GM12878 (cell line): ENCODE data around the gene ZNF652. TPM values are rescaled to one million over a fixed set of nuclear protein-coding genes. Genes with fewer than 3 reads are reported as not detected.

Experiments
- ATAC-seq: fragments of 200-7000 bp; cut with Tn5 transposase; 3 replicates; pipeline ENCODE4 v1.9.1; 2020; ENCODE audit warnings: mild to moderate bottlenecking, moderate library complexity
- BruUV-seq: library from RNA; stranded (reverse); fragments of 400-500 nt; replicated peaks from 2 replicates; lab custom pipeline; 2021; lab: Mats Ljungman, UMichigan
- CTCF ChIA-PET: fragments of 300-600 bp; sonication (Branson Sonifier 250); formaldehyde crosslinking; extraction: SDS; loops from one replicate; lab custom pipeline; 2021; ENCODE audit warnings: inconsistent platforms; lab: Yijun Ruan, JAX
- POLR2A ChIA-PET: fragments of 350-600 bp; formaldehyde crosslinking; extraction: SDS; loops from one replicate; lab custom pipeline; 2021; ENCODE audit warnings: inconsistent platforms; lab: Charles Lee
- RAD21 ChIA-PET: fragments of 300-600 bp; sonication (Branson Sonifier 250); formaldehyde crosslinking; loops from one replicate; lab custom pipeline; 2023; ENCODE audit warnings: antibody characterized with exemption; ENCODE audit not compliant: unreplicated experiment; lab: Charles Lee
- SMC1A ChIA-PET: fragments of 300-600 bp; sonication (Branson Sonifier 250); formaldehyde crosslinking; loops from one replicate; lab custom pipeline; 2023; ENCODE audit not compliant: unreplicated experiment, uncharacterized antibody; lab: Charles Lee
- DNase-seq: peaks from one replicate; pipeline ENCODE4 v3.0.0-alpha.2; 2011; ENCODE audit warnings: low read depth, low spot score
- FAIRE-seq: peaks from 3 replicates; lab custom pipeline; 2011; peaks lifted over from hg19 to GRCh38; lab: Jason Lieb, UNC
- H2AFZ ChIP-seq: 2 replicates; pipeline ENCODE4 v1.6.0; 2011; ENCODE audit warnings: low read depth, low read length, control low read depth; ENCODE audit not compliant: control insufficient read depth
- H3K27ac ChIP-seq: 2 replicates; pipeline ENCODE4 v1.5.1; 2011; ENCODE audit warnings: control low read depth; ENCODE audit not compliant: control insufficient read depth, insufficient read depth
- H3K27me3 ChIP-seq, 2 experiments: replicated peaks in 1 of 2; 2 replicates each; pipeline versions ENCODE4 v1.6.0 to v1.6.1; 2011; ENCODE audit warnings: low read length in 1 of 2; ENCODE audit not compliant: control insufficient read depth in 2 of 2, insufficient read depth in 2 of 2
- H3K36me3 ChIP-seq, 2 experiments: 2 replicates each; pipeline ENCODE4 v1.5.1; 2011; ENCODE audit warnings: low read length in 1 of 2; ENCODE audit not compliant: control insufficient read depth in 2 of 2, insufficient read depth in 2 of 2
- H3K4me1 ChIP-seq: 2 replicates; pipeline ENCODE4 v1.6.1; 2011; ENCODE audit warnings: mild to moderate bottlenecking, low read length, moderate library complexity, mixed read lengths; ENCODE audit not compliant: control insufficient read depth, insufficient read depth
- H3K4me2 ChIP-seq: 2 replicates; pipeline ENCODE4 v1.6.0; 2011; ENCODE audit warnings: control low read depth; ENCODE audit not compliant: control insufficient read depth, insufficient read depth
- H3K4me3 ChIP-seq: fragments of 200-600 bp; sonication (generic); 2 replicates; pipeline ENCODE4 v1.5.1; 2016
- H3K79me2 ChIP-seq: 2 replicates; pipeline ENCODE4 v1.6.0; 2011; ENCODE audit warnings: low read length; ENCODE audit not compliant: control insufficient read depth, insufficient read depth
- H3K9ac ChIP-seq: 2 replicates; pipeline ENCODE4 v1.8.0; 2011; ENCODE audit warnings: low read length, control low read depth, mixed read lengths; ENCODE audit not compliant: control insufficient read depth, insufficient read depth
- H3K9me3 ChIP-seq: replicated peaks from 3 replicates; pipeline ENCODE4 v1.5.1; 2011; ENCODE audit warnings: mild to moderate bottlenecking, low read length; ENCODE audit not compliant: control insufficient read depth, insufficient read depth
- H4K20me1 ChIP-seq: 2 replicates; pipeline ENCODE4 v1.6.0; 2011; ENCODE audit not compliant: control insufficient read depth, insufficient read depth
- BHLHE40 ChIP-seq, 2 experiments: fragments of 450-650 bp in 1 of 2; IDR thresholded peaks; 2 replicates each; pipeline ENCODE4 v1.6.1; 2011 to 2017; ENCODE audit warnings: low read depth in 2 of 2, borderline replicate concordance in 1 of 2, improper control_type of control experiment in 1 of 2, low read length in 1 of 2, mild to moderate bottlenecking in 1 of 2
- EGR1 ChIP-seq, 2 experiments: IDR thresholded peaks; 1 replicate in 1 of 2; 2 replicates in 1 of 2; pipeline ENCODE4 v1.6.1; 2011 to 2012; ENCODE audit warnings: low read depth in 2 of 2, low read length in 2 of 2, borderline replicate concordance in 1 of 2, mild to moderate bottlenecking in 1 of 2, moderate library complexity in 1 of 2
- GATAD2B ChIP-seq: fragments of 450-650 bp; conservative IDR thresholded peaks from 2 replicates; pipeline ENCODE4 v1.6.1; 2017; ENCODE audit warnings: low read depth, mild to moderate bottlenecking, moderate library complexity
- IKZF1 ChIP-seq: fragments of 450-650 bp; conservative IDR thresholded peaks from 2 replicates; pipeline ENCODE4 v1.6.1; 2017; ENCODE audit warnings: antibody characterized with exemption, mild to moderate bottlenecking
- NBN ChIP-seq: fragments of 450-650 bp; IDR thresholded peaks from 2 replicates; pipeline ENCODE4 v1.6.1; 2016
- PML ChIP-seq: IDR thresholded peaks from 2 replicates; pipeline ENCODE4 v1.6.1; 2012; ENCODE audit warnings: low read length, inconsistent platforms
- POLR2A ChIP-seq: IDR thresholded peaks from 2 replicates; pipeline ENCODE4 v1.6.1; 2011; ENCODE audit warnings: low read depth, mild to moderate bottlenecking, low read length
- SMAD5 ChIP-seq: IDR thresholded peaks from 2 replicates; pipeline ENCODE4 v1.6.1; 2016; ENCODE audit warnings: antibody characterized with exemption, low read depth
- SREBF1 ChIP-seq: IDR thresholded peaks from 2 replicates; pipeline ENCODE4 v1.6.1; 2012; ENCODE audit warnings: mild to moderate bottlenecking, low read length
- TCF3 ChIP-seq: IDR thresholded peaks from 2 replicates; pipeline ENCODE4 v1.6.1; 2012; ENCODE audit warnings: low read depth, mild to moderate bottlenecking, low read length, borderline replicate concordance; ENCODE audit not compliant: insufficient read depth
- TCF7 ChIP-seq: IDR thresholded peaks from 2 replicates; pipeline ENCODE4 v1.6.1; 2014; ENCODE audit warnings: antibody characterized with exemption, borderline replicate concordance
- ZBED1 ChIP-seq: IDR thresholded peaks from 2 replicates; pipeline ENCODE4 v1.6.1; 2016; ENCODE audit warnings: borderline replicate concordance
- ZNF217 ChIP-seq: fragments of 450-650 bp; IDR thresholded peaks from 2 replicates; pipeline ENCODE4 v1.6.1; 2017; ENCODE audit warnings: antibody characterized with exemption, mild to moderate bottlenecking
- ZNF622 ChIP-seq: fragments of 450-650 bp; IDR thresholded peaks from 2 replicates; pipeline ENCODE4 v1.6.1; 2017; ENCODE audit warnings: mild to moderate bottlenecking, inconsistent platforms
- WGBS: methylation state at CpG from one replicate; pipeline ENCODE4 v1.1.6; 2016; ENCODE audit warnings: low lambda C conversion rate; ENCODE audit not compliant: insufficient replicate concordance, insufficient coverage; ENCODE audit errors: missing lambda C conversion rate; 5-methylcytosine and 5-hydroxymethylcytosine counted together
- in situ Hi-C: fragments of 300-500 bp; cut with MboI; formaldehyde crosslinking; loops from 9 replicates; pipeline ENCODE4 v1.14.3; 2018; ENCODE audit warnings: mixed read lengths
- intact Hi-C: fragments of 100-400 bp; cut with micrococcal nuclease; formaldehyde crosslinking; loops from one replicate; pipeline ENCODE4 v1.14.2; 2022; ENCODE audit not compliant: unreplicated experiment
- polyA plus RNA-seq, 11 experiments: library from polyadenylated mRNA; depleted of rRNA in 4 of 11; unstranded in 6 of 11; stranded (reverse) in 5 of 11; fragments of >200 nt; fragmentation: Nextera tagmentation in 4 of 11; fragmentation: Illumina TruSeq in 1 of 11; extraction: Ambion mirVana in 4 of 11; extraction: Trizol in 1 of 11; gene quantifications; 1 replicate in 1 of 11; 2 replicates in 10 of 11; pipeline versions ENCODE4 v1.2.1 to v1.2.3, GENCODE V29; 2011 to 2016; ENCODE audit warnings: inconsistent platforms in 2 of 11, missing spikeins in 2 of 11, low read depth in 1 of 11
- total RNA-seq, 4 experiments: library from RNA; depleted of rRNA in 3 of 4; stranded (reverse); fragments of >200 nt in 3 of 4; fragmentation: Illumina TruSeq in 1 of 4; extraction: Trizol in 1 of 4; gene quantifications; 2 replicates each; pipeline versions ENCODE4 v1.2.1 to v1.2.3, GENCODE V29; 2013 to 2021
- TF ChIP-seq, protein P1 (sequence below): fragments of 150-350 bp; IDR thresholded peaks from 2 replicates; pipeline ENCODE4 v1.6.1; 2014; ENCODE audit warnings: mild to moderate bottlenecking, low read depth, low read length
- TF ChIP-seq, protein P2 (sequence below): IDR thresholded peaks from 2 replicates; pipeline ENCODE4 v1.6.1; 2011; ENCODE audit warnings: low read depth, mild to moderate bottlenecking, low read length, moderate library complexity, borderline replicate concordance; ENCODE audit errors: extremely low read depth

ZNF652 gene
- total and polyA plus RNA-seq, 10 of the 15 experiments (the other 5 are each of a cell fraction or from before 2014, with no cell fraction given) = 3.4 to 13.1 (median 8.7) TPM

DNA sequence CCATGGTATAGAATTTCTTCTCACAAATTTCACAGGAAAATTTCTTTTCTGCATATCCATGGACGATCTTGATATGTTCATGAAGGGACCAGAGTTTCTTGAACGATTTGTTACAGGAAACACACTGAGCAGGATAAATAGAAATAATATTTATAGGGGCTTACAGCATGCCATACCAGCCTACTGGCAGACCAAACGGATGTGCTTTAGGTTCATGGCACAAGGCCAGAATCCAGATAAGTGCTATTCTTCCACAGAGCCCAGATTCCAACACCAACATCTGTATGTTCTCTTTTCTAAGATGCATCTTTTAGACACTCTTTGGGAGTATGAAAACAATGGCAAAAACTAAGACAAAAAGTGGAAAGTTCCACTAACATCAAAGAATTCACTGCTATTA lies 49.3 kb downstream of the ZNF652 start:
- CTCF ChIA-PET = interaction anchor here (1.0 to 2.3 kb wide), 2 partner anchors 17 to 55 kb away, joined by 3 to 10 read pairs; no protein-coding TSS in a partner anchor
- H4K20me1 ChIP-seq = no peaks in the 10 kb centered on the region
- SMC1A ChIA-PET = interaction anchor here (1.3 kb wide), 1 partner anchor 56 kb away, joined by 3 read pairs; no protein-coding TSS in a partner anchor
- WGBS = 96% methylated on average over 3 of the region's 3 CpGs
- H3K4me1 ChIP-seq = peaks cover 16% of the 10 kb centered on the region
- no peaks in the 10 kb centered on the region for H3K27me3 ChIP-seq
- RAD21 ChIA-PET = no interaction called here
- POLR2A ChIA-PET = no interaction called here
- BruUV-seq = no TSS peak
- ATAC-seq (no peak), DNase-seq (no peak), FAIRE-seq (no peak)
- H2AFZ ChIP-seq = no peak overlapping the region
- H3K27ac ChIP-seq = no peak overlapping the region
- H3K36me3 ChIP-seq = peaks cover 2 to 11% of the 10 kb centered on the region in 2 experiments; a peak in 2 of 4 replicates
- no peak overlapping the region for H3K4me2 ChIP-seq
- H3K4me3 ChIP-seq = no peak overlapping the region
- no peaks in the 10 kb centered on the region; the same call in 1 of the 2 replicates for H3K79me2 ChIP-seq
- in situ Hi-C loops (no loop called here), intact Hi-C loops (no loop called here)
- no peak for TF ChIP-seq TCF7
- TF ChIP-seq, protein P1, sequence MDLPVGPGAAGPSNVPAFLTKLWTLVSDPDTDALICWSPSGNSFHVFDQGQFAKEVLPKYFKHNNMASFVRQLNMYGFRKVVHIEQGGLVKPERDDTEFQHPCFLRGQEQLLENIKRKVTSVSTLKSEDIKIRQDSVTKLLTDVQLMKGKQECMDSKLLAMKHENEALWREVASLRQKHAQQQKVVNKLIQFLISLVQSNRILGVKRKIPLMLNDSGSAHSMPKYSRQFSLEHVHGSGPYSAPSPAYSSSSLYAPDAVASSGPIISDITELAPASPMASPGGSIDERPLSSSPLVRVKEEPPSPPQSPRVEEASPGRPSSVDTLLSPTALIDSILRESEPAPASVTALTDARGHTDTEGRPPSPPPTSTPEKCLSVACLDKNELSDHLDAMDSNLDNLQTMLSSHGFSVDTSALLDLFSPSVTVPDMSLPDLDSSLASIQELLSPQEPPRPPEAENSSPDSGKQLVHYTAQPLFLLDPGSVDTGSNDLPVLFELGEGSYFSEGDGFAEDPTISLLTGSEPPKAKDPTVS = no peak
- TF ChIP-seq PML = no peak
- TF ChIP-seq ZBED1 = no peak
- no peak for TF ChIP-seq ZNF622
- TF ChIP-seq POLR2A = no peak
- no peak overlapping the region for H3K9ac ChIP-seq
- no peaks in the 10 kb centered on the region for H3K9me3 ChIP-seq

DNA sequence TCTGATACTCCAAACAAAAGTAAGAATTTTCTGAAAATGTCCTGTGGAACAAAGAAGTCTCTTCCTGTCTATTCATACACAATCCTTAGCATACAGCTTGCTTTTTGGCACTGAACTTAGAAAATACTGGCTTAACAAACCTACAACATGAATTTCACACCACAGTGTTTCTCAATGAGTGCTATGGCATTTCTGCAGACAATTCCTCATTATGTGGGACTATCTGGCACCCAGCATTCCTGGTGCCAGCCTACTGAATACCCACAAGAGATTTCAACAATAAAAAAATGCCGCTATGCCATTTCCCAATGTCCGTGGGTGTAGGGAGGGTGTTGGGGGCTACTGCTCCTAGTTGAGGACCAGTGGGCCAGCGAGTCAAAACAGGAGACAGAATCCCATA lies 62.1 kb downstream of the ZNF652 start:
- intact Hi-C loops = no loop called here
- H3K36me3 ChIP-seq = peaks cover 1 to 8% of the 10 kb centered on the region in 2 experiments
- H4K20me1 ChIP-seq = no peaks in the 10 kb centered on the region
- WGBS = 100% methylated on average over 3 of the region's 3 CpGs
- ChIA-PET CTCF (interaction anchor here (1.1 to 1.6 kb wide), 3 partner anchors 9 to 66 kb away, joined by 3 read pairs; no protein-coding TSS in a partner anchor), SMC1A (interaction anchor here (1.3 kb wide), 1 partner anchor 9 kb away, joined by 4 read pairs; no protein-coding TSS in a partner anchor), POLR2A (interaction anchor here (0.6 kb wide), 1 partner anchor 35 kb away, joined by 4 read pairs; no protein-coding TSS in a partner anchor), RAD21 (interaction anchor here (0.6 to 0.7 kb wide), 2 partner anchors 7 to 40 kb away, joined by 4 read pairs; no protein-coding TSS in a partner anchor)
- H3K27ac ChIP-seq = no peak overlapping the region
- no peaks in the 10 kb centered on the region for H3K9me3 ChIP-seq
- H3K9ac ChIP-seq = no peak overlapping the region
- no peaks in the 10 kb centered on the region for H3K4me1 ChIP-seq
- FAIRE-seq (no peak), ATAC-seq (no peak), DNase-seq (no peak)
- no peak overlapping the region for H3K4me2 ChIP-seq
- H3K27me3 ChIP-seq = no peaks in the 10 kb centered on the region
- H3K4me3 ChIP-seq = no peak overlapping the region
- H2AFZ ChIP-seq = no peak overlapping the region
- H3K79me2 ChIP-seq = no peaks in the 10 kb centered on the region
- BruUV-seq = no TSS peak
- in situ Hi-C loops = no loop called here
- TF ChIP-seq BHLHE40 (IDR thresholded peaks at IDR 0.05; ENCODE audit: borderline replicate concordance in 1 of 2, low read depth in 2 of 2, low read length in 1 of 2) (no peak), EGR1 (IDR thresholded peaks at IDR 0.05; ENCODE audit: borderline replicate concordance in 1 of 2, low read depth in 2 of 2, low read length in 2 of 2) (no peak), NBN (no peak), PML (no peak), ZNF217 (no peak), TCF3 (no peak), GATAD2B (no peak), SREBF1 (no peak), SMAD5 (no peak), IKZF1 (no peak)
- TF ChIP-seq, protein P2, sequence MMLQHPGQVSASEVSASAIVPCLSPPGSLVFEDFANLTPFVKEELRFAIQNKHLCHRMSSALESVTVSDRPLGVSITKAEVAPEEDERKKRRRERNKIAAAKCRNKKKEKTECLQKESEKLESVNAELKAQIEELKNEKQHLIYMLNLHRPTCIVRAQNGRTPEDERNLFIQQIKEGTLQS = no peak
